GM21786 (cell line): ENCODE measurements around the gene LRRN2.
"Not testable (repeated sequence)": the region's sequence is repeated elsewhere in the genome, so short reads cannot be mapped to it uniquely, and the experiment has no call there.

Experiments
- ATAC-seq: cut with Tn5 transposase; IDR thresholded peaks from one replicate; pipeline ENCODE4 v1.9.1; 2021; ENCODE audit not compliant: unreplicated experiment

The LRRN2 gene

DNA sequence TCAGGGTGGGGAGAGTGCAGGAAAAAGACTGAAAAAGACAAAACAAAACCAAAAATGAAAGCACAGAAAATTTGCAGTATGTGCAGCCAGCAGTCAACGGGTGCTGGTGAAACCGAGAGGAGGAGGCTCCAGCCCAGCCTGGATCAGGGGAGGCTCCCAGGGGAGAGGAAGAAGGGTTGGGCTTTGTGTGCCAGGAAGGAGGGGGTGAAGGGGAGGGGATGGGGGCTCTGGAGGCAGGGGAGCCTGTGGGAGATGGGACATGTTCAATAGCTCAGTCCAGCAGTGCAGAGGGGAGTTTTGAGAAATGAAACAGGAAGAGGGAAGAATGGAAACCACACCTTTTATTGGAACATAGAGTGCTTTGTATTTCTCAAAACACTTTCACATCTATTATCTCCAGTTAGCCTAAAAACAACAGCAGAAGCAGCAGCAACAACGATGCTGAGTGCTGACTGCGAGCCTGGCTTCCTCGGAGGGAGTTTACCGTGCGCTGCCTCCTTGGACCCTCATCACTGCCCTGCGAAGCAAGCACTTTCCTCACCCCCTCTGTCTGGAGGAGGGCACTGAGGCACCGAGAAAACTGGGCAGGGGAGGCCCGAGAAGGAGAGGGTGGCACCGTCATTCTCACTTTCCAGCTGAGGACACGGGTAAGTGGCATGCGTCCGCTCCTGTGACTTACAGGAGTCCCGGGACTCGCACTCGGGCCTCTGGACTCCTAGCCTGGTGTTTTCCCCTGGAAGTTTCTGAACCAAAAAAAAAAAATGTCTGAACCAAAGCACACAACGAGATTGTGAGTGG lies 106.5 kb downstream of the LRRN2 start:
- peak; percentile 81 for ATAC-seq

DNA sequence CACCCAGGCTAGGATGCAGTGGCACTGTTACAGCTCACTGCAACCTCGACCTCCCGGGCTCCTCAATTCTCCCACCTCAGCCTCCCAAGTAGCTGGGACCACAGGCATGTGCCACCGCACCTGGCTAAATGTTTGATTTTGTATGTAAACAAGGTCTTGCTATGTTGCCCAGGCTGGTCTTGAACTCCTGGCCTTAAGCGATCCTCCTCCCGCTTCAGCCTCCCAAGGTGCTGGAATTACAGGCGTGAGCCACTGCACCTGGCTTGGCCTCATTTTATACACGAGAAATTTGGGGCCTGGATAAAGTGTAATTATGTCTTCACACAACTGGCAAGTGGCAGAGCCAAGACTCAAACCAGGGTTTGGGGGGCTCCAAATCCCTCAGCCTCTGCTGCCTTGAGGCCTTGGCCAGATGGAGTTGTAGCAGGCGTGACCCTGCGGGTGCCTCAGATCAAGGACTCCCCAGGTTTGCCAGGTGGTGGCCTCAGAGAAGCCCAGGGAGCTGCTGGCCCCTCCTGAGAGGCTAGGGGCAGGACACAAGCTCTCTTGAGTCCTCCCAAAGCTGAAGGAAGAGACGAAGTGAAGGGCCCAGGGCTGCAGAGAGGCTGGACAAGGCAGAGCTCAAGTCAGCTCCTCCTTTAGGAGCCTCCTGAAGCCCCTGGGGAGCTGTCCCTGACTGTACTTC lies 107.6 kb downstream of the LRRN2 start:
- ATAC-seq, result no peak

DNA sequence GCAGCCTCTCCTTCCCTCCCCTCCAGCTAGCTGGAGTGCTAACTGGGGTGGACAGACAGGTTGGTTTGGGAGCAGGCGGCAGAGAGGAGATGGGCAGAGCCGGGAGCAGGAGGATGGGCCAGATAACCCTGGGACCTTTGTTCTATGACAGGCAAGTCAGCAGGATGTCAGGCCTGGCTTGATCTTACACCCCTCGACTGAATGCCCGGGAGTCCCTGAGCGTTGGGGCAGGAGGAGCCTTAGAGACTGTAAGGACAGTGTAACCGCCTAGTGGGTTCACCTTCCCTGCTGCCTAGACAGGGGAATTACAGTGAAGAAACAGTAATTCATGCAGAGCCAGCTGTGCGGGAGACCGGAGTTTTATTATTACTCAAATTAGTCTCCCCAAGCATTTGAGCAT lies 109.1 kb downstream of the LRRN2 start:
- no peak for ATAC-seq

DNA sequence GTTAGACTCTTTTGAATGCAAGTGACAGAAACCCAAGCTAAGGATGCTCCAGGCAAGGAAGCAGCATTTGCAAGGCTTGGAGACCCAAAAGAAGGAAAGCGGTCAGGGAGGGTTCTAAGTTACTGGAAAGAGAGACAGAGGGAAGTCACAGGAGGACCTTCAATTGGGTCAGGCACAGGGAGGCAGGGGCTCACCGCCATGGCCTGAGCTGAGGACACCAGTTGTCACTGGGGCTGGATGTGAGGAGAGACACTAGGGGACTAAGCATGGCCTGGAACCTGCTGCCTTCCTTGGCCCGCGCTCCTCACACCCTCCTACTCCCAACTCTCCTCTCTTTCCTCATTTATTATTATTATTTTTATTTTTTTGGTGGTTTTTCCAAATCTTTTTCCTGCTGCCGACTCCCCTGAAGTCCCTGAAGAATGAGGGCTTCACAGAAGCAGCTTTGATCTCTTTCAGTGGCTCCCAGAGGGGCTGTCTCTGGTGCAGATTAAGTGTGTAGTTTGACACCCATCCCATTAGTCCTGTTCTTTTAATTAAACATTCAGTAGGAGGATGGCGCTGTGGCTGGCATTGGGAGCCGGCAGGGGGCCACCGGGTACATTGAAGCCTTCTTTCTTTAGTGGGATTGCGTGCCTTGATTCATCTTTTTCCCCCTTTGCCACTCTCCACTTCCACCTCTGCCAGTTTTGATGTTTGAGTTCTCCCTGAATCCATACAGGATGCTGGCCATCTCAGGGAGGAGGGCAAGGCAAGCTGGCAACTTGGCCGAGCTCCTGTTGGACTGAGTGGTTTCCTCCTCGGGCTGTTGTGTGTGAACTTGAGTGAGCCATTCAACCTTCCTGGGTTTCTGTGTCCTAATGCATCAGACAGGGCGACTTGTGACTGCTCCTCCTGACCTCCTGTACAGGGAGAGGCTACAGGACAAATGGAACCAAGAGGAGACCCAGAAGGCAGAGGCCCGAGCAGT lies 110.0 kb downstream of the LRRN2 start:
- ATAC-seq, result no peak

DNA sequence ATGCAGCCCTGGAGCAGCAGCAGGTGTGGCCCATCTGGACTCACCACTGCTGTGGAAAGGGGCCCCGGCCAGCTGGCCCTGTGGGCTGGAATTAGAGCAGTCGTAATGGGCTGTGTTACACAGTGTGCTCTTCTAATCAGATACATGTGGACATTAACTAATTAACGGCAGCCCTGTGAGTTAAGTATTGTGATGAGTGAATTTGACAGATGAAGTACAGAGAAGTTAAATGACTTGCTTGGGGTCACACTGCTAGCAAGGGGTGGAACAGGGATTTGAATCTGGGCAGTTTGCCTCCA lies 110.7 kb downstream of the LRRN2 start:
- no peak for ATAC-seq

DNA sequence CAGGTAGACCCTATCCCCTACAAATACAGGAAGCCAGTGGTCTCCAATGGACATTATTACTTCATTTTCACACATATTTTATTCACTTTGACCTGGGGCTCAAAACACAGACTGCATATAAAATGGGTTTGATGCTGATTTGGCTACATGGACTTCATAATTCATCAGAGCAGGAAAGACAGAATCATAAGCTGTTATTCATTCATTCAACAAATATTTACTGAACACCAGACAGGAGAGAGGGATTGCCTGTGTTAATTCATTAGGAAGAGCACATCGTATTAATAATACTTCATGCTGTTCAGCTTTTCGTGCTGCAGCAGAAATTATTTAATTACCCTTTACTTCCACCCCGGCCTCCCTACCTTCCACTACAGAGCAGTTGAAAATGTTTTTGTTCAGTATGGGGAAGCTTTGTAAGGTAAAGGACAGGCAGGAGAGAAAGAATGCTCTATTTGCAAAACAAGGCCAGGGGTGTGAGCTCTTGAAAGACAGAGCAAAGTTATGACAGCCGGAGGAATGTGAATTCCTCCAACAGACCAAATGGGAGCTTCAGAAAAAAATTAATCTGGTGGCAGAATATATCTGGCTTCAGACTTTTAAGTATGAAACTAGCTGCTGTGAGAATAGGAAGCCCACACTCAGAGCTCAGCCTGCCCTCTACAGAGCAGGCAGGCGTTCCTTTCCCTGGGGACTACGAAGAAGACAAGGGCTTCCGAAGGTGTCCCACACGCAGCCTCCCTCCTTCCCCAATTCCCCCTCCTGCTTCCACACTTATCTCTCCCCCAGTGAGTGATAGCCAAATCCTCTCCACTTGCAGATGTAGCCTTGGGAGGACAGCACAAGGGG lies 111.3 kb downstream of the LRRN2 start:
- no peak for ATAC-seq

DNA sequence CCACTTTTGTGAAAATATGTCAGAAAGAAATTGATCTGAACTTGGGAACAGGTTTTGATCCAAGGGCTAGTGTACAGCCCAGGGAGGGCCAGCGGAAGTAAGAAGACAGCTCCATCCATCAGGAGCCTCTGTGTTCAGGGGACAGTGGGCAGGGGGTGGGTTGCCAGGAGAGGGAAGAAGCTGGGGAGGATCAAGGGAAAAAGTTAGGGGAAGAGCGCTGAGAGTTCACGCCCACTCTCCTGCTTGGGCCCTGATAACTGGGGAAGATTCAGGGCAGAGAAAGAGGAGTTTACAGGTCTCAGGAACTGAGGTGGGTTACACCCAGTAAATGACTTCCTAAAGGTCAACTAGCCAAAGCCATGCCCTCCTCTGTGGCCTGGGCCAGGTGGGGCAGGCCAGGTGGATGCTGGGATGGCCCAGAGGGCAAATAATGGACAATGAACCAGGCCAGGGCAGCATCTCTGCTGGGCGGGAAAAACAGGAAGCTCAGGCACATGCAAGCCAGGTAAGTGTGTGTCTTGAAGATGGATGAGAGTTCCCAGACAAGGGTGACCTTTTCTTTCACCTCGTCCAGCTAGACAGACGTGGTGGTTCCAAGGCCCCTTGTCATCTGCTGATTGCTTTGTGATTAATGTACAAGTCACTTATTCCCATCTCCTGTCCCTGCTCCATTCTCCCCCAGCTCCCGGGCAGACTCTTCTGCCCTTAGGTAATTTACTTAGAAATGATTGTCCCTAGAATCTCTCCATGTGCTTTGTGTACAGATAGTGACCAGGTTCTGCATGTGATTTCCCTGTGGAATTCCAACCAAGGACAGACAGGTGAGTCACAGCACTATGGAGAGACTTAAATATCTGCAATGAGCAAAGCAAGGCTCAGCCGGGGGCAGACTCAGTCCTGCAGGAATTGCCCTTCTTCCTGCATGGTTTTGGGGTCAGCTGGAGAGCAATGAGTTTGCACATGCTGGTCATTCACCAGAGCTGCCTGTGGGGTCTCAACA lies 112.3 kb downstream of the LRRN2 start:
- ATAC-seq, result no peak

DNA sequence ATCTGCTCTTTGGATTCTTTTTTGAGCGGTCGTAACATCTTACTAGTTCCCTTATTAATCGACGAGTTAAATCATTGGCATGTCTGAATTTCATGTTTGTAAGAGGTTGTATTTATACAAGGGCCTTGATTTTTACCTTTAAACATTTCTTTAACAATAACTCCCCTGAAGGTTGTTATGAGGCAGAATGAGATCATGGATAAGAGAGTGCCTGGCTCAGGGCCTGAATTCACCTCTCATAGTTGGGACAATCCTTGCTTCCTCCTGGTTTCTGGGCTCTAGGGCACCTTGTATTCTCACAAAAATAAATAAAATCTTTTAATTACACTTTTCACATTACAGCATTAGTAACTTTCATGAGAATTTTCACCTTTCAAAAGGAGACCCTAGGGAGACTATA lies 113.9 kb downstream of the LRRN2 start:
- no peak for ATAC-seq

DNA sequence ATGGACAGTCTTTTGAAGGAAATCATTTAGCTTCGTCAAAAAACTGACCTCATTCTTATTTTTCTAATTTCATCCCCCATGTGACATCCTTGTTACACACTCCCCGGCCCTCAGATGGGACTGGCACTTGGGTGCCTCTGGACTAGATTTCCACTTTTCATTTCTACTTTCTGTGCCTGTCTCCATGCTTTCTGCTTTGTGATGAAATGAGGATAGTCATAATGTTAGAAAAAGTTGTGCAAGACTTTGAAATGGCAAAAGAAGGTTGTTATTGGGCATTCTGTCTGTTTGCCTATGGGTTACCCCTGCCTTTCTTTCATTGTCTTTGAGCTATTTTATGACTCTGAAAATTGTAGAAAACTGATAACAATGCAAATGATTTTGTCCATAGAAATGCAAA lies 114.4 kb downstream of the LRRN2 start:
- no peak for ATAC-seq

DNA sequence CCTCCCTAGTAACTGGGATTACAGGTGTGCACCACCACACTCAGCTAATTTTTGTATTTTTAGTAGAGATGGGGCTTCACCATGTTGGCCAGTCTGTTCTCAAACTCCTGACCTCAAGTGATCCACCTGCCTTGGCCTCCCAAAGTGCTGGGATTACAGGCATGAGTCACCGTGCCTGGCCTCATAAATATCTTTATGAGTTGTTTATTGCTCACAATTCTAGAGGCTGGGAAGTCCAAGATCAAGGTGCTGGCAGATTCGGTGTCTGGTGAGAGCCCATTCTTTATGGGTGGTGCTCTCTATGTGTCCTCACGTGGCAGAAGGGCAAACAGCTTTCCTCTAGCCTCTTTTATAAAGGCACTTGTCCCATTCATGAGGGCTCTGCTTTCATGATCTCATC lies 115.5 kb downstream of the LRRN2 start:
- ATAC-seq, result not testable (repeated sequence)

DNA sequence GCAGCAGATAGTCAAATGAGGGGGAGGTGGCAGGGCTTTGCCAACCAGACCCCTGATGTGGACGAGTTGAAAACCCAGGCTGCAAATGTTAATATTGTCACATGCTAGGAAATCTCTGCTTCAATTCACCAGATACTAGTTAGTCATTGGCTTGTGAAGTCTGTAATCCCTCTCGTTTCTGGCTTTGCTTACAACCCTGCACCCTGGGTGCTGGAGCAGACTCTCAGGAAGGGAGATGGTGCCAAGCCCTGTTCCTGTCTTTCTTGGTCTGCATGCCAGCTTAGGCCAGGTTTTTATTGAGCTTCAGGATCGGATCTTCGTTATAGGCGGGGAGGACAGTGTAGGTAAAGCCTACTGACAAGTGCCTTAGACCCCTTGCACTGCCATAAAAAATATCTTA lies 116.1 kb downstream of the LRRN2 start:
- ATAC-seq, result no peak

DNA sequence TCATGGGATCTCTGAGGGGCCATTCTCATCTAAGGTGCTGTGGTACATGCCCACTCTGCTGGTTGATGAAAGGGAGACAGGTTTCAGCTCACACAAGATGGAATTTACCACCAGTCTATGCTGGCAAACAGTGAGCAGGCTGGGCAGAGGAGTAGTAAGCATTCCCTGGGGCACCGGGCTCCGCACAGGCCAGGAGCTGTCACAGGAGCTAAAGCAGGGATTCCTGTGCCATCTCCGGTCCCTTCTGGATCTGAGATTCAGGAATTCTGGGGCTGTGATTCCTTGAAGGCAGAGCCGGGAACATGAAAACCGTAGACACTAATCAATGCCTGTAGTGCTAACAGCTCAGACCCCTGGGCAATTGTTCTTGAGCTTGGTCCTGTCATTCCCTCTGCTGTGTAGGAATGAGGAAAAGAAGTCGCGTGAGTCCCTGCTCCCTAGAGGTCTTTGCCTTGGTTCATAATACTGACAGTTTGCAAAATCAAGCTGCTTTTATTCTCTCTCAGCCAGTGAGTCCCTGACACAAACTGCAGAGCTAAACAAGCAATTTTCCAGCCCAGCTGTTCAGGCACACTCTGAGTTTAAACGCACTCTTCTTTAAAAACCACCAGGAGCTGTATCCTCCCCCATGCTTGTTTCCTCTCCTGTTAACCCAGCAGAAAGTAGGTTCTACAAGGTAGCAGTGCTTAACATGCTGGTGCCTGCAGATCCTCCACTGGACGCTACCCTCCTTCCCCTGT lies 116.8 kb downstream of the LRRN2 start:
- ATAC-seq, result no peak
